DMS79 treated with DMSO at 0.1 percent for 48 hours (cell line): Measurements from ENCODE around the gene FCRL5.
"Not testable (repeated sequence)": the region's sequence is repeated elsewhere in the genome, so short reads cannot be mapped to it uniquely, and the experiment has no call there.

ENCODE experiments used
- DNase-seq: peaks from one replicate; lab custom pipeline; 2025; lab: John Stamatoyannopoulos, UW

The FCRL5 gene

DNA sequence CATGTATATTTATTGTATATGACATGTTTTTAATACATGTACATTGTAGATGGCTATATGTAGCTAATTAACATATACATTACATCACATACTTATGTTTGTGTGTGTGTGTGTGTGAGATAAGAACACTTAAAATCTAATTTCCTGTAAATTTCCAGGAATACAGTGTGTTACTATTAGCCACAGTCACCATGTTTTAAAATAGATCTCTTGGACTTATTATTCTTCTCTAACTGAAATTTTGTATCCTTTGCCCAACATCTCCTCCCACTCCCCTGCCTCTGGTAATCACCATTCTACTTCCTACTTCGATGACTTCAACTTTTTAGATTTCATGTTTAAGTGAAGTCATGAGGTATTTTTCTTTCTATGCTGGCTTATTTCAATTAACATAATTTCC, 64.8 kb downstream of the FCRL5 start:
- DNase-seq: no peak

DNA sequence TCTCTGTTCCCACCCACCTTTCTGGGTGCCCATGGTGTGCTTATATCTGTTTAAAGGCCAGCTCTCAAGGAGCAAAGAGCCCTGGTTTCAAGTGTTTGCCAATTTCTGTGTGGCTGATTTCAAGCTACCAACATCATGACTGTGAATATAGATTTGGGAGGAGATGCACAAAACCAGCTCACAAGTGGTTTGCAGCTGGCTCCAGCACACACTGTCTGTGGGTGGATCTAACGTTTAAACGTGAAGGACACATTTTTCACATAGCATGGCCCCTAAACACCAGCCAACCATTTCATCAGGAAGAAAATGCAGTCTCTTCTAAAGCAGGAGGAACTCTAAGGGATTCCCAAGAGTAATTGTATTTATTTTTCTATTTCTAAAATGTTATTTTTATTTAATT, 65.2 kb downstream of the FCRL5 start:
- DNase-seq: no peak

DNA sequence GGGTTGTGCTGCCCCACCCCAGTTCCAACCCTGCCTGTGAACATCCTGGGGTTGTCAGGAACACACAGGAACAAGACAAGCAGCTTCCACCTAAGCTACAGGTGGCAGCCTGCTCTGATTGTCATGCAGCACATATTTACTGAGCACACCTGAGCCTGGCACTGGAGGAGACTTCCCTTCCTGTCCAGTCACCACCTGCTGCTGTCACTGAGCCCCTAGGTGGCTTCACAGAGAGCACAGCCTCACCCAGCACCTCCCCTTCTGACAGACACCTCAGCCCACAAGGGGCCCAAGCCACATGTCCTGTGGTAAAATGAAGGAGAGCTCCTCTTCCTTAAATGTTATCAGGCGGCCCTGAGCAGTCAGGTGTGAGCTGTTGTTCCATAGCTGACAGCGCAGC, 65.9 kb downstream of the FCRL5 start:
- DNase-seq: not testable (repeated sequence)

DNA sequence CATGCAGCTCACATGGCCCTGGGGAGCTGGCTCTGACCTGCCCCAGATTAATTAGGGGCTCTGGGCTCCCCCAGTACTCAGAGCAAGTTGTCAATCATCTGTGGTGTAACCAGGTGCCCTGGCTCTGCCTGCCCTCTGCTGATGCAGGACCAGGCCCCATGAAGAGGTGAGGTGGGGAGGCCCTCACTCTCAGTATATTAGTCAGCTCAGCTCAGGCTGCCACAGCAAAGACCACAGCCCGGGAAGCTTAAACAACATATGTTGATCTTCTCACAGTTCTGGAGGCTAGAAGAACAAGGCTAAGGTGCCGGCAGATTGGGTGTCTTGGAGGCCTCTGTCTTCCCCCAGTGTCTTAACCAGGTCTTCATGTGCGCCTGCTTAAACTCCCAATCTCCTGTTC, 66.5 kb downstream of the FCRL5 start:
- DNase-seq: no peak

DNA sequence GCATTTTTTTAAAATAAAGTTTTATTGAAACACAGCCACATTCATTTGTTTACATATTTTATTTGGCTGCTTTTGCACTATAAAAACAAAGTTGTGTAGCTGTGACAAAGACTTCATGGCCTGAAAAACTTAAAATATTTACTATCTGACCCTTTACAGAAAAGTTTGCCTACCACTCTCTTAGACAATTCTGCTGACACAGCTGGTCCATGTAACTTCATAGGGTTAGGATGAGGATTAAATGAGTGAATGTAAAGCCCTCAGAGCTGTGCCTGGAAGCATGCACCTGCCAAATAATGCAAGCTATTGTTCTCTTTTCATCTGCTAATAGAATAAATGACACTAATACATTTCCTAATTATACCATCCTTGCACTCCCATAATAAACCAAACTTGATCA, 67.7 kb downstream of the FCRL5 start:
- DNase-seq: no peak

DNA sequence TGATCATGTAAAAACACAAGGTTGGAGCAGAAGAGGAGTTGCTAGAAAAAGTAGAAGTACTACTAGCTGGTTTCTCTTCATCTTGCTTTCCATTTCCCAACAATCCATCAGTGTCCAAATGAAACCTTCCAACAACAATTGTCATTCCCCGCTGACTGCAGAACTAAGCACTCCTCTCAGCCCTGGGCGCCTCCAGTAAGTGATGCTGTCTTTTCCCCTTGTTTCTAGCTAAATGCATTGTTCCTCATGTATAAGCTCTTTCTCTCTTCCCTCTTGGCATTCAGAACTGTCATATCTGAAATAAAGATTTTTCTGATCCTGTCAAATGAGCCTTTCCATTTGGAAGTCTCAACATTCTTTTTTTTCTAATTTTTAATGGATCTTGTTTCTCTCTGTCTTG, 68.7 kb downstream of the FCRL5 start:
- DNase-seq: no peak

DNA sequence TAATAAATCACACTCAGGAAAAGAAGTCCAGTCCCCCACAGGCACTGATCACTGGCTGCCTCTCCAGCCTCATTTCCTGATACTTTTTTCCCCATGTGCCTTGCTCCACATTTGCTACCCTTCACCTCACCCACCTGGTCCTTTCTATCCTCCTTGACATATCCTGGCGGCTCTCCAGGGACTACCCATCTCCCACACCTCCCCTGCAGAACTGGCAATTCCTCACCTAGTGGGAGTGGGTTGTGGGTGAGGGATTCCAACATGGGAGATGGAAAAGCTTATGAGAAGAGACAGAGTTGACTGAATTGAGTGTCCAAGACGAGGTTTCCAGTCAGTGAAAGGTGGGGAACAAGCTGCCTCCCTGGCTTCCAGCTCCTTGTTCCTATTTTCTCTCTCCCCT, 69.6 kb downstream of the FCRL5 start:
- DNase-seq: no peak

DNA sequence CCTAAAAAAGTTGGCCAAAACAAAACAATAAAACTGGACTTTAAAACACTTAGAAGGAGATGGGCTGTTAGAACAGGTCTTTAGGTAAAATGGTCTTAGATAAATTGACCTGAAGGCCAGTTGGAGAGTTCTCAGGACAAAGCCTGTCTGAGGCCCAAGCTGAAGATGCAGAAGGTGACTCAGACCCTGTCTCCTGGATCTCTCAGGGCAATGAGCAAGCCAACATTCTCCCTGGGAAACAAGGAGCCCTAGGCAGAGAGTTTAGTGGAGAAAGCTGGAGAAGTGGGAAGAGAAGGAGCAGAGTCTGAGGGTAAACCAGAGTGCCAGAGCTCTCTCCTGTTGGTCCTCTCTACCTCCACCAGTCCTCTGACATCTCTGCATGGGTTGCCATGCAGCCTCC, 70.1 kb downstream of the FCRL5 start:
- DNase-seq: no peak

DNA sequence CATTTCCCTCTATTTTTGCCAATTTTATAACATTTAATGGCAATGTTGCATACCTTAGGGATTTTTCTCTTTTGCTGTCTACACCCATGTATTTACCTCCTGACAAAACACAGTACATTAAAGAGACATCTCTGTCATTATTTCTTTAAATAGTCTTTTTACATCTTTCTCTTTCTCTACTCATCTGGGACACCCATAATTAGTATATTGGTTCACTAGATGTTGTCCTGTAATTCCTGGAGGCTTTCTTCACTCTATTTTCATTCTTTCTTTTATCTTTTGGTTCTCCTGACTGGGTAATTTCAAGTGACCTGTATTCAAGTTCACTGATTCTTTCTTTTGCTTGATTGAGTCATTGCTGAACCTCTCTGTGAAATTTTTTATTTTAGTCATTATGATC, 74.3 kb downstream of the FCRL5 start:
- no peak for DNase-seq

DNA sequence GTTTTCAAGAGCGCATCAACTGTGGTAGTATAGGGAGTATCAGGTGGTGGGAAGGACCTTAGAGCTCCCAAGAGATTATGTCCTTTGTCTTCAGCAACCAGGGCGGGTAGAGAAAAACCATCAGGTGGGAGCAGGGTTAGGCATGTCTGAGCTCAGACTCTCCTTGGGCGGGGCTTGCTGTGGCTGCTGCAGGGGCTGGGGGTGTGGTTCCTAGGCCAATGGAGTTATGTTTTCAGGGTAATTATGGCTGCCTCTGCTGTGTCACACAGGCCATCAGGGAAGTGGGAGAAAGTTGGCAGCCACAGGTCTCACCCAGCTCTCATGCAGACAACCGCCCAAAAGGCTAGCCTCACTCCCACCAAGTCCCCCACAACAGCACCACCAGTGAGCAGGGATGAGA, 74.9 kb downstream of the FCRL5 start:
- DNase-seq: no peak

DNA sequence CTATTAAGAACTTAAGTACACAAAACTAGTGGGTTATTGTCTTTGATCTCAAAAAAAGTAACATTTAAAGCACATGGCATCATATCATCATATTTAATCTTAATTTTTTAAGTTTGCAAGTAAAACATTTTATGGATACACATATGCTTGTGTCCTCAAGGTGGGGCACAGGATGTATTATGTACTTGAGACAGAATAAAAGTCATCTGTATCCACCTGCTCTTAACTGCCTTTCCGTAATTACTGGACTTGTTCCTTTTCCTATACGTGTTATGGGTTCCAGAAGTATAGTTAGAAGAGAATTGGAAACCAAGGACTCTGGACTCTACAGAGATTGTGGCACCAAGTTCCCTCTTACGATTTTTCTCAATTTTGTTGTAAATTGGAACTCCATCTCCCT, 79.4 kb downstream of the FCRL5 start:
- DNase-seq: no peak

DNA sequence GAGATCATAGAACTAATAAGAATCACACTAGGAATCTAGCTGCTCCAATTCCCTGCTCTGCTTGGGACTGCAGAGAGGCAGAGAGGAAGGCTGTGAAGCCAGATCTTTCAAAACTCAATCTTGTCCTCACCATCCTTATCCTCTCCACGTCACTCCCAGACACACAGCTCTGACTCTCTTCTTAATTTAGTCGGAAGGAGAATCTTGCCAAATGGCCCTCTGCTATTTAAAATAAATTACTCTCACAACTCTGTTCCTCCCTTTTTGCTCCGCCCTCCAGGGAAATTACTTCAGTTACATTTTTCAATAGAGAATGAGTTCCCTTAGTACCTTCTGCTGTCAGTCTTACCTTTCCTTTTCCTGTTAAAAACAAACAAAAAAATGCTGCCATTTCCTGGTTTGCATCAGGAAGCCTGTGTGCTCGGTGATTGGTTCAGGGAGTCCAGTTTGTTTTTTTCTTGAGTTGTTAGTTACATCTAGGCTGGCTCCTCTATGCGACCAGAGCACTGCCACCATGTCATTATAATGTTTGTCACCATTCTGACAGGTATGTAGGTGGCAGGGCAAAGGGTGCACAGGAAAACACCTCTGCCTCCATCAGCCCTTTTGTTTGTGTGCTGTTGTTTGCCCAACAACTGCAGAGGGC, 80.1 kb downstream of the FCRL5 start:
- DNase-seq: no peak

DNA sequence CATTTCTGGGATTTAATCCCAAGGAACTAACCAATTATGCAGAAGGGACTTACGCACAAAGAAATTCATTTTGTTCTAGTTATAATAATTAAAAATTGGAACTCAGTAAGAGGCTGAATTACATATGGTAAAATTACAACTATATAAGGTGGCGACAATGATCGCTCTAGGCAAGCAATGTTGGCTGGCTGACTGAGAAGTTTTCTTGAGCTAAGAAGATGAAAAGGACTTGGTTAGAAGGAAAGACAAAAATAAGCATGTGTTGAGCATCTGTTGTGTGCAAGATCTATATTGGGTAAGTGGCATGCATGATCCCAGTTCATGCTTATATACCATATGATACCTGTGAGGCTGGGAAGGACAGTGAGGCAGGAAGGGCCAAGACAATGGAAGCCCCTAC, 80.8 kb downstream of the FCRL5 start:
- DNase-seq: no peak

DNA sequence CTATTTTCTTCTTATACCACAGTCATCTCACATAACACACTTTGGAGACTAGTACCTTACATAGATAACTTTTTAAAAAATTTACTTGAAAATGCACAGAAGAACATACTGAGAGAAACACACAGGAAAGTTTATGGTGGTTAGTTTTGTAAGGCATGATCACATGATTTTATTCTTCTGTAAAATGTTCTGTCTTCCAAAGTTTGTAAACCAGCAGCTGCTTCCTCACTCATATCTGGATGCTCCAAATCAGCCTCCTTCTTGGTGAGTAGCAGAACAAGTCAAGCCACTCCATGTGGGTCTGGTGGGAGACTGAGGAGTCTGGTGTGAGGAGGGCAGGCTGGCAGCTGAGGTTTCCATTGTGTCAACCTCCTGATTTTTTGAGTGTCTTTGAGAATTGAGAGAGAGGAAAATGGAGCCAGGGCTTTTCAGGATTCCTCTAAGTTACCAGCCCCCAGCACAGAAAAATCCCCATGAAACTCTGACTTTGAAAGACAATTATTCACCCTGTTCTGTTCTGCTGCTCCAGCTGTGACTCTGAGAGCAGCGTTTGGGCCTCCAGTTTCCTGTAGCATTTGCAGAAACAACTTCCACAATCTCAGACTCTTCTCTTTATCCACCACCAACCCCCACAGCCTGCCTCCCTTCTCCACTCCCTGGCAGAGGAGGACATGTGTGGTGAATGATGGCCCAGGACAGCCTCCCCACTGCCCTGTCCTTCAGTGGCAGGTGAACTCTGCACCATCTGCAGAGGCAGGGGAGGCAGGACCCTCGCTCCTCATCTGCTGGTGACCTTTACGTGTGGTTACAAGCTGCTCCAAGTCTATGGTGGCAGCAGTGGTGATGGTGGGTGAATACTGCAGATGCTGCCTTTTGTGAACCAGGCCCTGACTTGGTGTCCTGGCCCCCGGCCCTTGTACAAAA, 82.3 kb downstream of the FCRL5 start:
- no peak for DNase-seq

DNA sequence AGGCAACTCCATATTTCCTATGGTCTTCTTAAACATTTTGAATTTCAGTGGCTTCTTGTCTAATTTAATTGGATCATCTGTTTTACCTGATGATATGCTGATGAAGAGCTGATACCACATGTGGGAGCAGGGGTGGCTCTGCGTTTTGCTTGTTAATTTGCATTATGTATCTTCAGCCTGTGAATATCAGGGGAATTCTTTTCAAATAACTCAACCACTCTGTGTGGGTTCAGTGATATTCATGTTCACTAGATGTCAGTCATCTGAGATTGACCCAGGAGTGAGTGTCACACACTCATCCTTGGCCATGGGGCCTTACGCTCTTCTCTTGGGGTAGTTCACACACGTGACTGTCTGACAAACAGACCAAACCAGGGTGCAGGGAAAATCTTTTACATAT, 83.0 kb downstream of the FCRL5 start:
- DNase-seq: no peak

DNA sequence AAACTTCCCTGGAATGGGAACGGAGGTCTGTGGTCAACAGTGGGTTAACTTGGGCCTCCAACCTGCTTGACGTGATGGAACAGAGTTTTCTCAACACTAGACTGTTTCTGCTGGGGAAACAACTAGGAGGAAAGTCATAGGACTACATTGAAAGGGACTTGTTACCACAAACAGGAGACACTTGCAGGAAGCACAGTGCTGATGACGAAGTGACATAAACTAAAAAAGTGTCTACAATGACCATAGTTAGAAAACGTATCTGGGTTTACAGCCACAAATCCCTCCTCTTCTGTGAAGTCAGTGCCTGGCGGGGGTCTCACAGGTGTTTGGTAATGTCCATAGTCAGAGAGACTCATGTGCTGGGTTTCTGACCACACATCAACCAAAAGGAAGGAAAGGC, 86.3 kb downstream of the FCRL5 start:
- DNase-seq: no peak
